GM18867 (cell line): ENCODE data around the gene TM9SF3.
"Not testable (repeated sequence)": the region's sequence is repeated elsewhere in the genome, so short reads cannot be mapped to it uniquely, and the experiment has no call there.

Experiments
- ATAC-seq: cut with Tn5 transposase; IDR thresholded peaks from one replicate; pipeline ENCODE4 v1.9.1; 2021; ENCODE audit warnings: mild to moderate bottlenecking, moderate library complexity; ENCODE audit not compliant: unreplicated experiment

Gene TM9SF3

GRCh38 chr10:96570983-96571964 is 15.5 kb downstream of the TM9SF3 start:
- ATAC-seq, result no peak

DNA sequence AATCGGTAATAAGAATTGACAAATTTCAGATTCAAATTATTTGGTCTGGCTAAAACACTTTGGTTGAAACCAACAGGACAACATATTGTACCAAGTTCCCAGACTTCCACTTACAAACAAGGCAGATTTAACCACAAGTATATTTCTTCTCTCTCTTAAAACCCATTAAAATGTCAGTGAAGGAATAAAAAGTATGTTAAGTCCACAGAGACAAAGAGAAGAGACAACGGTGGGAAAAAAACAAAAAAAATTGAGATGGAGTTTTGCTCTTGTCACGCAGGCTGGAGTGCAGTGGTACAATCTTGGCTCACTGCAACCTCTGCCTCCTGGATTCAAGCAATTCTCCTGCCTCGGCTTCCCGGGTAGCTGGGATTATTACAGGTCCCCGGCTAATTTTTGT is 16.3 kb downstream of the TM9SF3 start:
- ATAC-seq, result no peak

DNA sequence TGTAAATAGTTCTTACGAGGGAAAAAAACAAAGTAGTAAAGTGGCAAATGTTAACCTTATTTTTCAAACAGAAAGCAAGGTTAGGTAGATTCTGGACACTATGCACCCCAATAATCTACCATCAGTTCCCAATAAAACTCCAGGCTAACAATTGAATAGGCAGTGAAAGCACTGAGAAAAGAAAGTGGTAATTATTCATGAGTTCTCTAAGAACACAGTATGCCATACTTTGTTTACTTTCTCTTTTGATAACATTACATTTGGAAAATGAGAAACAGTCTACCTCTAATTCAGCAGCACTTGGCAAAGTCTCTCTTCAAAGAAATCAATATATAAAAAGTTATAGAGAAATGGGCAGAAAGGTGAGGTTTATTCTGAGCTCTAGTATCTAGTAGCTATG is 18.4 kb downstream of the TM9SF3 start:
- no peak for ATAC-seq

GRCh38 chr10:96565774-96566173 is 21.0 kb downstream of the TM9SF3 start:
- ATAC-seq, result no peak

GRCh38 chr10:96560966-96561887 is 25.6 kb downstream of the TM9SF3 start:
- no peak for ATAC-seq

DNA sequence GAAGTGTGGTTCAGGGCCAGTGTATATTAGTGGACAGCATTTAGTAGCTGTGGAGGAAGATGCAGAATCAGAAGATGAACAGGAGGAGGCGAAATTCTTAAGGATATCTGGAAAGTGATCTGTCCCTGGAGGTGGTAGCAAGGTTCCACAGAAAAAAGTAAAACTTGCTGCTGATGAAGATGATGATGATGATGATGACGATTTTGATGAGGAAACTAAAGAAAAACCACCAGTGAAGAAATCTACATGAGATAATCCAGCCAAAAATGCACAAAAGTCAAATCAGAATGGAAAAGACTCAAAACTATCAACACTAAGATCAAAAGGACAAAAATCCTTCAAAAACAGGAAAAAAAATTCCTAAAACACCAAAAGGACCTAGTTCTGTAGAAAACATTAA is 26.3 kb downstream of the TM9SF3 start:
- no peak for ATAC-seq

DNA sequence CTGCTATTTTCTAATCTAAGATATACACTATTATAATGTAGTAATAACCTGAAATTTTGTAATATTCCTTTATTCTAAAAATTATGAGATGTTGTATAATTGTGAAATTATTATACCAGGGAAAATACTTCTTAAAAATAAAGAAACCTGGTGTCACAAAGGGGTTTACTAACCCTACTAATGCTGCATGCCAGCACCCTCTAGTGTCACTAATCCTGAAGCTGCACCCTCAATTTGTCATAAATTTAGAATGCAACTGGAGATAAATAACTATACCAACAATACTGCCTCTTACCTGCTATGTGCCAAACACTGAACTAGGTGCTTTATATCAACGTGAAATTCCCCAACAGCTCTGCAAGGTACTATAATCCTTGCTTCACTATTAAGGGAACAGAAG is 30.8 kb downstream of the TM9SF3 start:
- ATAC-seq, result no peak

GRCh38 chr10:96555330-96555729 is 31.5 kb downstream of the TM9SF3 start:
- no peak for ATAC-seq

DNA sequence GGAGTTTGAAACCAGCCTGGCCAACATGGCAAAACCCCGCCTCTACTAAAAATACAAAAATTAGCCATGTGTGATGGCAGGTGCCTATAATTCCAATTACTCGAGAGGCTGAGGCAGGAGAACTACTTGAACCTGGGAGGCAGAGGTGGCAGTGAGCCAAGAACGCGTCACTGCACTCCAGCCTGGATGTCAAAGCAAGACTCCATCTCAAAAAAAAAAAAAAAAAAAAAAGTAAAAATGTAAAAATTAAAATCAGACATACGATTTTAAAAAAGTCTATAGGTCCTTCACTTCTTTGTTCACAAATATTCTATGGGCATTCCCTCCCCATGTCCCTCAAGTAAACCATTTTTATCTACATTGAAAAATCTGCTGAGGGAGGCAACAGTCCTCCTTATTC is 38.2 kb downstream of the TM9SF3 start:
- no peak for ATAC-seq

DNA sequence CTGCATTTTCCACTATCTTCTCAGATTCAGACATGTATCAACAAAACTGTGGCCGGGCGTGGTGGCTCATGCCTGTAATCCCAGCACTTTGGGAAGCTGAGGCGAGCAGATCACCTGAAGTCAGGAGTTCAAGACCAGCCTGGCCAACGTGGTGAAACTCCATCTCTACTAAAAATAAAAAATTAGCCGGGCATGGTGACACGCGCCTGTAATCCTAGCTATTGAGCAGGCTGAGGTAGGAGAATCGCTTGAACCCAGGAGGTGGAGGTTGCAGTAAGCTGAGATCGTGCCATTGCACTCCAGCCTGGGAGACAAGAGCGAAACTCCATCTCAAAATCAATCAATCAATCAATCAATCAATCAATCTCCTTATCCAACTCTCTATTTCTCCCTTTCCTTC is 41.3 kb downstream of the TM9SF3 start:
- not testable (repeated sequence) for ATAC-seq

DNA sequence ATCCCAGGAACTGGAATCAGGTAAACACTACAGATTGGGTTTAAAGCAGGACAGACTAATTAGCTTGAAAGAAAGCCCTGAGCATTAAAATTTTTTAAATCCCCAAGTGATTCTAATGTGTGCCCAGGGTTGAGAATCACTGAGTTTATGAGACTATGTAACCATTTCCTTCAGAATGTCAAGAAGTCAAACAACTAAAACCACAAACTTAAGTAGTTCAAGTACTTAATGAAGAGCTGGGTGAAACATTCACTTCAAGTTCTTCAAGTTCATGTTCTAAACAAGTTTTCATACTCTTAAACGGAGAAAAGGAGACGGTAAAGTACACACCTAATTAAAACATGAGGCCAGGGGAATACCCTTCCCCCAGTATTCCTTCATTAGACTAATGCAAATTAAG is 44.9 kb downstream of the TM9SF3 start:
- no peak for ATAC-seq

DNA sequence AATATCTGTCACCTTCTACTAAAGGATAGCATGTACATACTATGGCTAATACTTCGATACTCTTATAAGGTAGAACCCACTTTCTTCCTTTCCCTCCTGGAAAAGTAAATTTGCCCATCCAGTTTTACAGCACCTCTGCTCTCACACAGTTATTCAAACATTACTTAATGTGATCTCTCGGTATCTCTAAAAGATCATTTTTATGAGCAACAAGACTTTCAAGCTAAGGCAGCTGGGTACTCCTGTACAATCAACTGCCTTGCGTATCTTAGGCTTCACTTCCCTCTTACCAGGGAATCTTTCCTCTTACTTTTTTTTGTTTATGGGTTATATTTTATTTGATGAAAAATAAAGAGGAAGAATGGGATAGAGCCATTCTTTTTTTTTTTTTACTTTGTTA is 46.6 kb downstream of the TM9SF3 start:
- ATAC-seq, result no peak

GRCh38 chr10:96538683-96539082 is 48.1 kb downstream of the TM9SF3 start:
- no peak for ATAC-seq

DNA sequence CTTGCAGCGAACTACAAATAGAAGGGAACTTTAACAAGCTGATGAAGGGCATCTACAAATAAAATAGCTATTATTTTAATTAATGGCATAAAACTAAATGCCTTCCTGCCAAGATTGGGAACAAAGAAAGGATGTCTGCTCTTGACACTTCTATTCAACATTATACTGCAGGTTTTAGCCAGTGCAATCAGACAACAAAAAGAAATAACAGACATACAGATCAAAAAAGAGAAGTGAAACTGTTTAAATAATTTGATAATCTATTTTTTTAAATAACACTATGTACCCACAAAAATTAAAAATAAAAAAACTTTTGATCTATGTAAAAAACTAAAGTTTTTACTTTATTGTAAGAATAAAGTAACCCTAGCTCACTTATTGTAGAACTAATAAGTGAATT is 50.7 kb downstream of the TM9SF3 start:
- ATAC-seq, result no peak

DNA sequence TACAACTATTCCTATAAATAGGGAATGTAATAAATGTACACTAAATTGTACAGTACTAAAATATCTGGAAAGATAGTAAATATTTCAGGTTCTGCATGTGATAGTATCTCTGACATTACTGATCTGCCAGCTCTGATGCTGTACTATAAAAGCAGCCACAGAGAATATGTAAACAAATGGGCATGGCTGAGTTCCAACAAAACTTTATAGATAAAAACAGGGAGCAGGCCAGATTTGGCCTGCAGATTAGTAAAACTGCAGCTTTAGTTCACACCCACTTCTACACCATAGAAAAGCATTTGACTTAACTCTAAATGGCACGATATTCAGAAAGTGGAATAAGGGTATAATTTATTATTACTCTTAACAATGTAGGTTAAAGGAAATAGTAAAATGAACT is 54.3 kb downstream of the TM9SF3 start:
- ATAC-seq, result no peak

DNA sequence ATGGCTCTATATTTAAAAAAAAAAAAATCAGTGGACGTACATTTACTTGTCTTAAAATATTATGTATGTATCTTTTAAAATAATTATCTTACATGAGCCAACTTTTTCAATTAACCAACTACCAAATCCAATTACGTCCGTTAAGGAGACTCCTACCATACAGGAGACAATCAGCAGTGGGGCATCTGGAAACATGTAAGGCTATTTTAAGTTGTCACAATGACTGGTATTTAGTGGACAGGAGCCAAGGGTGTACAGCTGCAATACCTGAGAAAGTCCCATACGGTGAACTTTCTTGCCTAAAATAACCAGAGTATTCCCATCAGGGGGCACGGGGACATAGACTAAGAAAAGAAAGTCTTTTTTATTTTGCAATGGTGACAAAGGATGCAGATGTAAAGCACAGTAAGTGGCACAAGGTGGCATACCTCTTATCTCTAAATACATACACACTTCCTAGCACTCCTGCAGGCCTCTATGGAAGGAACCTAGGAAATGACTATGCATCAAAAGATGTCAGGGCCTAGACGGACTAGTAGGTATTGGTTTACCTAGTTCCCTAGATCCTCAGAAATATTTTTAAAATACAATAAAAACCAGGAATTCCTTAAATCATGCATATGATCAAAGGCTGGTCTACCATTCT is 57.1 kb downstream of the TM9SF3 start:
- no peak for ATAC-seq

DNA sequence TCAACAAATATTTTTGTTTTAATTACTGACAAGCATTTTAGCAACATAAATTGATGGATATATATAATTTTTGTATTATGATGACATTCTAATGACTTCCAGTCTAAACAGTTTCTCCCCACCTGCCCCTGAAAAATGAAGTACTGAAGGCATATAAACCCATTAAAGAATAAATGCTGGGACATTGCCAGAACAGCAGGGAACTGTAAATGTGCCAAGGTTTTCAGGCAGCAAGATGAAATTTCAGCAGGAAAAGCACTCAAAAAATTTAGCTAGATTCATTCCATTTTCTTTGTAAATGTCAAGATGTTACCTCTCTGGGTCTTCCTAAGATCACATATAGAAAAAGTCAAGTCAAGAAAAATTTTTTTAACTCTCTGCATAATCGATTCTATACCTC is 62.1 kb downstream of the TM9SF3 start:
- no peak for ATAC-seq

- no peak for ATAC-seq
Observed at GRCh38 chr10:96517284-96517683, 69.5 kb downstream of the TM9SF3 start.

DNA sequence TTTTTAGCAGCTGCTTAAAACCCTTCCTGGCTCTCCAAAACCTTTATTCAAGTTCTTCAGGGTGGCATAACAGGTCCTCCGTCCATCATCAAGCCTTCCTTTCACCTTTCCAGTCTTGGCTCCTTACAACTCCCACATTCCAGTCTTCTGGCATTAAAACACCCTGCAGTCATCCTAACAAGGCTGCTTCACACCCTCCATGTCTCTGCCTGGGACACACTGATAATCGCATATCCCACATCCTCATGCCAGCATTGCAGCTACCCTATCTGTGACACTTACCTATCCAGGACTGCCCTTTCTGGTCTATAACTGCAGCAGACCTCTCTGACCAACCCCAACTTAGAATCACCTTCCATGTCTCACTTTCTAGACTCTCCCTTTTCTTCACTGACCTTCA is 70.5 kb downstream of the TM9SF3 start:
- no peak for ATAC-seq

GRCh38 chr10:96513698-96514561 is 72.9 kb downstream of the TM9SF3 start, which contains the start of gene TLL2:
Gene TLL2 (minus strand): TSS chr10:96513926. CDS start chr10:96513685, 241 bp downstream.
- ATAC-seq, result peak; percentile 87
